ENCODE results near the gene ITPR2.

ITPR2 gene

GRCh38 chr12:26724309-26724702 lies 108.7 kb downstream of the ITPR2 start:
- H3K9me2 ChIP-seq (replicated peaks; ENCODE audit: low read depth, low read length) = no peaks in the 10 kb centered on the region
- H3K27me3 ChIP-seq (ENCODE audit: insufficient read depth, low read length, poor library complexity, severe bottlenecking) = no peaks in the 10 kb centered on the region
- H3K9me3 ChIP-seq (ENCODE audit: insufficient read depth, low read depth, low read length) = no peaks in the 10 kb centered on the region
- H2AFZ ChIP-seq (ENCODE audit: low read length) = no peak overlapping the region
- H3F3A ChIP-seq (ENCODE audit: low read depth) = no peaks in the 10 kb centered on the region
- H4K20me1 ChIP-seq (ENCODE audit: insufficient read depth, low read length, poor library complexity, severe bottlenecking) = no peaks in the 10 kb centered on the region
- no peaks in the 10 kb centered on the region; the same call in 1 of the 2 replicates for H3K36me3 ChIP-seq (ENCODE audit: insufficient read depth, low read length)
- no peak overlapping the region for H3K4me3 ChIP-seq (ENCODE audit: low read length, poor library complexity, severe bottlenecking)
- no peak overlapping the region for H3K4me2 ChIP-seq (ENCODE audit: low read depth, low read length, poor library complexity, severe bottlenecking)
- H3K9ac ChIP-seq (ENCODE audit: low read depth, low read length, poor library complexity, severe bottlenecking) = no peak overlapping the region
- H3K79me2 ChIP-seq (ENCODE audit: insufficient read depth, low read length) = 0 out of 2 replicates have a peak, but pooled peaks cover 6% of the 10 kb centered on the region
- TF ChIP-seq EZH2phosphoT487 (IDR thresholded peaks at IDR 0.05; ENCODE audit: borderline replicate concordance) = no peak
- TF ChIP-seq CTCF (conservative IDR thresholded peaks at IDR 0.05; ENCODE audit: low read length) = no peak
- H3K4me1 ChIP-seq (ENCODE audit: insufficient read depth, low read length, poor library complexity, severe bottlenecking) = peaks cover 10% of the 10 kb centered on the region

- TF ChIP-seq CTCF (conservative IDR thresholded peaks at IDR 0.05; ENCODE audit: low read length) = no peak
- no peak for TF ChIP-seq EZH2phosphoT487 (IDR thresholded peaks at IDR 0.05; ENCODE audit: borderline replicate concordance)
- Histone ChIP-seq H3K9ac (ENCODE audit: low read depth, low read length, poor library complexity, severe bottlenecking) (no peak overlapping the region), H4K20me1 (ENCODE audit: insufficient read depth, low read length, poor library complexity, severe bottlenecking) (no peaks in the 10 kb centered on the region), H3F3A (ENCODE audit: low read depth) (no peaks in the 10 kb centered on the region), H3K4me2 (ENCODE audit: low read depth, low read length, poor library complexity, severe bottlenecking) (no peak overlapping the region), H2AFZ (ENCODE audit: low read length) (no peak overlapping the region), H3K27me3 (ENCODE audit: insufficient read depth, low read length, poor library complexity, severe bottlenecking) (no peaks in the 10 kb centered on the region), H3K4me3 (ENCODE audit: low read length, poor library complexity, severe bottlenecking) (no peak overlapping the region), H3K36me3 (ENCODE audit: insufficient read depth, low read length) (no peaks in the 10 kb centered on the region; the same call in 1 of the 2 replicates), H3K4me1 (ENCODE audit: insufficient read depth, low read length, poor library complexity, severe bottlenecking) (peaks cover 8% of the 10 kb centered on the region), H3K9me2 (replicated peaks; ENCODE audit: low read depth, low read length) (no peaks in the 10 kb centered on the region), H3K9me3 (ENCODE audit: insufficient read depth, low read depth, low read length) (no peaks in the 10 kb centered on the region), H3K79me2 (ENCODE audit: insufficient read depth, low read length) (0 out of 2 replicates have a peak, but pooled peaks cover 4% of the 10 kb centered on the region)
Observed at GRCh38 chr12:26723379-26724308, 109.3 kb downstream of the ITPR2 start.

GRCh38 chr12:26721800-26722199 lies 111.2 kb downstream of the ITPR2 start:
- Histone ChIP-seq H3F3A (ENCODE audit: low read depth) (no peaks in the 10 kb centered on the region), H2AFZ (ENCODE audit: low read length) (no peak overlapping the region), H3K9me2 (replicated peaks; ENCODE audit: low read depth, low read length) (no peaks in the 10 kb centered on the region), H4K20me1 (ENCODE audit: insufficient read depth, low read length, poor library complexity, severe bottlenecking) (no peaks in the 10 kb centered on the region), H3K4me3 (ENCODE audit: low read length, poor library complexity, severe bottlenecking) (no peak overlapping the region), H3K4me2 (ENCODE audit: low read depth, low read length, poor library complexity, severe bottlenecking) (no peak overlapping the region), H3K9ac (ENCODE audit: low read depth, low read length, poor library complexity, severe bottlenecking) (no peak overlapping the region), H3K79me2 (ENCODE audit: insufficient read depth, low read length) (no peaks in the 10 kb centered on the region), H3K27me3 (ENCODE audit: insufficient read depth, low read length, poor library complexity, severe bottlenecking) (no peaks in the 10 kb centered on the region), H3K9me3 (ENCODE audit: insufficient read depth, low read depth, low read length) (no peaks in the 10 kb centered on the region), H3K4me1 (ENCODE audit: insufficient read depth, low read length, poor library complexity, severe bottlenecking) (peaks cover 8% of the 10 kb centered on the region), H3K36me3 (ENCODE audit: insufficient read depth, low read length) (no peaks in the 10 kb centered on the region; the same call in 1 of the 2 replicates)
- TF ChIP-seq EZH2phosphoT487 (IDR thresholded peaks at IDR 0.05; ENCODE audit: borderline replicate concordance) (no peak), CTCF (conservative IDR thresholded peaks at IDR 0.05; ENCODE audit: low read length) (no peak)

Data from Loucy (cell line).